Measurements from ENCODE around the gene TPRX2.
"Not testable (repeated sequence)": the region's sequence is repeated elsewhere in the genome, so short reads cannot be mapped to it uniquely, and the experiment has no call there.

The TPRX2 gene, protein sequence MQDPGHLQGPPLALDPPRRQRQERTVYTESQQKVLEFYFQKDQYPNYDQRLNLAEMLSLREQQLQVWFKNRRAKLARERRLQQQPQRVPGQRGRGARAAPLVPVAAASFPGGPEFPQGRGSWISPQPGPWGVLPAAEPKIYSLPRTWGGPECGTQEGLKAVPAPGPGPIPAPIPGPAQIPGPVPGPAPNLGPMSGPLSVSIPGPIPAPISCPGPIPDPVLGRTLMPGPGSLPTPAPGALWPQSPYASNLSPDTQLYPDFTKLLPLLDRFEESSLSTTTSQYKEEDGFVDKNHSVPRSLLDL

DNA sequence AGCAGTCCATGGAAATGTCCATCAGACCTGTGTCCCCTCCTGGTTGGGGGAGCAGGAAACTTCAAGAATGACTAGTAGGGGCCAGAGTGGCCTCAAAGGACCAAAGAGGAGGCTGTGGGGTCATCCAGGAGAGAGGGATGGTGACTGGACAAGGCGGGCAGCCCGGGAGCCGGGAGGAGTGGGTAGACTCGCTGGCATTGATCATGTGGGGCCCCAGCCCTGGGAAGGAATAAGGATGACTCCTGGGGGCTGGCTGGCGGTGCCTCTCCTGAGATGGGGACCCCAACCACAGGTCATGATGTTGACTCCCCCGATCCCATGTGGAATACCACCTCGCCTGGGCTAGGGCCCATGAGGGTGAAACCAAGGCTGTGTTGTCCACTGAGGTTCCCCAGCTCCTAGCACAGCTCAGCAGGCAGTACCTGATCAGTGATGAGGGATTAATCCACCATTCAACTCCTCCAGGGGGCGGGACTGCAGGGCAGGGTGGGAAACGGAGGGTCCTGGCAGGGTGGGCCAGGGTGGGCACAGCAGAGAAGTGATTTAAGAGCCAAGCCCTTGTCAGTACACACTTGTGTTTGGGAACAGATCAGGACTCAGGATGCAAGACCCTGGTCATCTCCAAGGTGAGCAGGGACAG lies at the start of gene TPRX2:
TPRX2 (plus strand) TSS at position 590 of the 640 bp plus-strand sequence; CDS start at position 602, 12 bp downstream.
- not testable (repeated sequence) for DNase-seq

DNA sequence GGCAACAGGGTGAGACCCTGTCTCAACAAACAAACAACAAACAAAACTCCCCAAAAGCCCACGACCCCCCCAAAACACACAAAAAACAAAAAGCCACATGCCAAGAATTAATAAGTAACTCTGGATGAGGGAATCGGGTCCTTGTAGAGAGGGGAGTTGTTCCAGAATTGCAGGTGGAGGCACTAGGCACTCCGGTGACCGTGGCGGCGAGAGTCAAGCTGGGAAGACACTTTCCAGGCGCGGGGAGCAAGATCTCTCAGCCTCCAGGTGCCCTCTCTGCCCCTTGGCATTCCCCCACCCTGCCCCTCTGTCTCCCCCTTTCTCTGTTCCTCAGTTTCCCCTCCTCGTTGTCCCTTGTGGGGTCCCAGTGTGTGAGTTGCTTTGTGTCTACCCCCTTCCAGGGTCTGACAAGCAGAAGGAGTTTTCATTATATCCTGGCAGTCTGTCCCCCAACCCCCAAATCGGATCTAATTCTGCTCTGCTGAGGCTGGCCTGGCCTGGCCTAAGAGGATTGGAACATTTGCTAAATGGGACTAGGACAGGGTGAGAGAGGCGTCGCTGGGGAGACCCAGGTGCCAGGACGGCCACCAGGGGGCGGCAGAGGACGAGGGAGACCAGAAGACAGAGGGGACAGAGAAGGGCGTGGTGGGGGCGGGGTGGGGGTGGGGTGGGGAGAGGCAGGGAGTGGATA lies 45.6 kb upstream of the TPRX2 start:
- DNase-seq, result peak; percentile 81

DNA sequence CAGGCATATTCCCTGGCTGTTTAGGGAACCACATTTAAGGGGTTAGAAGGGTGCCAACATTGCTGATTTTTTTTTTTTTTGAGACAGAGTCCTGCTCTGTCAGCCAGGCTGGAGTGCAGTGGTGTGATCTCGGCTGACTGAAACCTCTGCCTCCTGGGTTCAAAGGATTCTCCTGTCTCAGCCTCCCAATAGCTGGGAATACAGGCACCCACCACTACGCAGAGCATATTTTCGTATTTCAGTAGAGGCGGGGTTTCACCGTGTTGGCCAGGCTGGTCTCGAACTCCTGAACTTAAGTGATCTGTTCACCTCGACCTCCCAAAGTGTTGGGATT lies 45.1 kb upstream of the TPRX2 start:
- no peak for DNase-seq

DNA sequence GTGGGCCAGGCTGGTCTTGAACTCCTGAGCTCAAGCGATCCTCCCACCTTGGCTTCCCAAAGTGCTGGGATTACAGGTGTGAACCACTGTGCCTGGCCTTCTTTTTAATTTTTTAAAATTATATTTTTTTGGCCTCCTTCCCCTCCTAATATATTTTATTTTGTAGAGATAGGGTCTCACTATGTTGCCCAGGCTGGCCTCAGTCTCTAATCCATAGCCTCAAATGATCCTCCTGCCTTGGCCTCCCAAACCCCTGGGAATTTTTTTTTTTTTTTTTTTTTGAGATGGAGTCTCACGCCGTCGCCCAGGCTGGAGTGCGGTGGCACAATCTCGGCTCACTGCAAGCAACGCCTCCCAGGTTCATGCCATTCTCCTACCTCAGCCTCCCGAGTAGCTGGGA lies 42.8 kb upstream of the TPRX2 start:
- DNase-seq, result not testable (repeated sequence)

DNA sequence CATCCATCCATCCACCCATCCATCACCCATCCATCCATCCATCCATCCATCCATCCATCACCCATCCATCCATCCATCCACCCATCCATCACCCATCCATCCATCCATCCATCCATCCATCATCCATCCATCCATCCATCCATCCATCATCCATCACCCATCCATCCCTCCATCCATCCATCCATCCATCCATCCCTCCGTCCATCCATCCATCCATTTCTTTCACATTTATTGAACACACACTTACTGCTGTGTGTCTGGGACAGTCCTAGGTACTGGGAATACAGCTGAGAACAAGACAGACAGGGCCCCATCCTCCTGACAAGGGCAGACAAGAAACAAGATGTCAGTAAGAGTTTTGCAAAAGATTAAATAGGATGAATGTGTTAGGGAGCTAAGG lies 40.8 kb upstream of the TPRX2 start:
- not testable (repeated sequence) for DNase-seq

DNA sequence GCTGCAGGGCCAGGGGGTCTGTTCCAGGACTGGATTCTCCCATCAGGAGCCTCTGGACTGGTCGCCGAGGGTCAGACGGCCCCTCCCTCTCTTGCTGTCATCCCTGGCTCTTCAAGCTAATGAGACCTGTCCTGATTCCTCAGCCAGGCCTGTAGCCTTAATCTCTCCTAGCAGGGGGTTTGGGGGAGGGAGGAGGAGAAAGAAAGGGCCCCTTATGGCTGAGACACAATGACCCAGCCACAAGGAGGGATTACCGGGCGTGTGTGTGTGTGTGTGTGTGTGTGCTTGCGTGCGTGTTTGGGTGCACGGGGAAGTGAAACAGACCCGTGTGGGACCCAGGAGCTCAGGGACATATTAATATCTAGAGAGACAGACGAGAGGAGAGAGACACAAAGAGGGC lies 39.2 kb upstream of the TPRX2 start:
- no peak for DNase-seq

DNA sequence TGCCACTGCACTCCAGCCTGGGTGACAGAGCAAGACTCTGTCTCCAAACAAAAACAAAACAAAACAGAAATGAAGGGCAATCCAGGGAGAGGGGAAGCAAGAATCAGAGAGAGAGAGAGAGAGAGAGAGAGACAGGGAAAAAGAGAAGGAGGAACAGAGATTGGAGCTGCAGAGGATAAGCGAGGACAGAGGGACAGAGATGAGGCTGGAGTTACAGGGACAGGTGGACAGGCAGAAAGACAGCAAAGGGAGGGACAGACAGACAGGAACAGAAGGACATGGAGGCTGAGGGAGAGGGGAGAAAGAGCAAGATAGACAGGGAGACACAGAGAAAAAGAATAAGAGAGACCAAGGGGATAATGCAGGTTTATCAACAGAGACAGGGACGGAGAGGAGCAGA lies 38.6 kb upstream of the TPRX2 start:
- no peak for DNase-seq

DNA sequence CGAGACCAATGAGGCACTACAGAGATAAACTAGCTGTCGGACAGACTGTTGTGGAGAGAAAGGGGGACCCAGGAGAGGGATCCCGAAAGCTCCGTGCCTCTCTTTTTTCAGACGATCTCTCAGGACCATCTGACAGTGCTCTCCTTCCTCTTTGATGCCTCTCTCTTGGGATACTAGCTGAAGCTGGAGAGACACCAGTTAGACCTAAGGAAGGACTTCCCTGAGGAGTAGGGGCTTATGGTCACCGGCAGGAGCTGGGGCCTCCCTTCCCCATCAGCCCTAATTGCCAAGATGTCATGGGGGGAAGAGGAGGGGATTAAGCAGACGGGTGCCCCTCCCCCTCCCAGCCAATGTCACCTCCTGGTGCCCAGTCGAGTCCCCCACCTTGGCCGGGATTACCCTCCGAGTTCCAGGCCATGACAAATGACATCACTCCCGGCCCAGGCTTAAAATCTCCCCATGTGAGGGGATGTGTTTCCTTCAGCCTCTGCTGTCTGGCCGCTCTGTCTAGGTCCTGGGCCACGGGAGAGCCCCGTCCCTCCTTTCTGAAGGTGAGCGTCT lies 37.5 kb upstream of the TPRX2 start, which contains the start of gene CRX:
CRX (plus strand) TSS at position 478 of the 561 bp plus-strand sequence. CDS start 12,507 bp downstream, outside the sequence.
- no peak for DNase-seq

DNA sequence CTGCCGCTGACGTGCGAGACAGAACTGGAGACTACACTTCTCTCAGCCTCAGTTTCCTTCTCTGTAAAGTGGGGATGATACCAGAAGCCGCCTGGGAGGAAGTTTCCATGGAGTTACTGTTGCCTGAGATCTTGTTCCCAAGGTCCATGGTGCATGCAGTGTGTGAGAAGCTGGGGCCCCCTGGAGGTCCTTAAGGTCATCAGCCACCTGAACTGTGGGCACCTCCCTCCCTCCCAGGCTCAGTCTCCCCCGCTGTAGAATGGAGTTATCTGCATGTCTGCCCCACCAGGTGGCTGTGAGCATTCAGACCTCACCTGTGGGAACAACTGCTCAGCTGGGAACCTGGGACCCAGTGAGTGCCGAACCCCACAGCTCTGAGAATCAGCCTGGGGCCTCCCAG lies 34.6 kb upstream of the TPRX2 start:
- DNase-seq, result no peak

DNA sequence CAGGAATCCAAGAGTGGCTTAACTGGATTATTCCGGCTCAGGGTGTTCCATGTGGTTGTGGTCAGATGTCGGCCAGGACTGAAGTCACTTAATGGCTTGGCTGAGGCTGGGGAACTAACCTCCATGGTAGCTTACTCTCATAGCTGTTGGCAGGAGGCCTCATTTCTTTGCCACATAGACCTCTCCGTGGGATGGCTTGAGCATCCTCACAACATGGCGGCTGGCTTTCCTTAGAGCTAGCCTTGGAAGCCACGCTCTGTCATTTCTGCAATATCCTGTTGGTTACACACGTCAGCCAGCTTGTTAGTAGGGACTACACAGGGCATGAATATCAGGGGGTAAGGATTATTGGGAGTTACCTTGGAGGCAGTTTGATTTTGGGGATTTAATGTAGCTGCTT lies 32.2 kb upstream of the TPRX2 start:
- no peak for DNase-seq

DNA sequence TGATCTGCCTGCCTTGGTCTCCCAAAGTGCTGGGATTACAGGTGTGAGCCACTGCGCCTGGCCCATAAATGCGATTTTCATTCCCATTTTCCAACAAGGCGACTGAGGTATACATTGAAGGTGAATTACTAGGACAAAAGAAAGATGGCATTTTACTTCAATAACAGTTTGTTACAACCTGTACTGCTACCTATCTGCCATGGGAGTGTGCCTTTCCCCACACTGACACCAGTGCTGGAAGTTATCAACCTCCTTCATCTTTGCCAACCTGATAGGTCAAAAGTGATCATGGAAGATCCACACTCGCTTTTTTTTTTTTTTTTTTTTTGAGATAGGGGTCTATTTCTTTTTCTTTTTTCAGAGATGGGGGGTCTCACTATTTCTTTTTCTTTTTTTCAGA lies 26.3 kb upstream of the TPRX2 start:
- no peak for DNase-seq

DNA sequence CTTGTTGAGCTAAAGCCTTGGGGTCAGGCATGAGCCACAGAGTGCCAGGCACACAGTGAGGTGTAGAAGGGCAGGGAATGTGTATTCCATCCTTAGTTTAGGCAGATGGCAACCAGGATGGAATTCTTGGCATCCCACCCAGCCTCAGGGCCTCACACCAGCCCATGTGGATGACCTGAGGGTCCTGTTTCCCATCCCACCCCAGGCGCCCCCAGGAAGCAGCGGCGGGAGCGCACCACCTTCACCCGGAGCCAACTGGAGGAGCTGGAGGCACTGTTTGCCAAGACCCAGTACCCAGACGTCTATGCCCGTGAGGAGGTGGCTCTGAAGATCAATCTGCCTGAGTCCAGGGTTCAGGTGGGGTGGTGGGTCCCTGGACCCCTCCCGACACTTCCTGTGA lies 23.0 kb upstream of the TPRX2 start:
- no peak for DNase-seq

DNA sequence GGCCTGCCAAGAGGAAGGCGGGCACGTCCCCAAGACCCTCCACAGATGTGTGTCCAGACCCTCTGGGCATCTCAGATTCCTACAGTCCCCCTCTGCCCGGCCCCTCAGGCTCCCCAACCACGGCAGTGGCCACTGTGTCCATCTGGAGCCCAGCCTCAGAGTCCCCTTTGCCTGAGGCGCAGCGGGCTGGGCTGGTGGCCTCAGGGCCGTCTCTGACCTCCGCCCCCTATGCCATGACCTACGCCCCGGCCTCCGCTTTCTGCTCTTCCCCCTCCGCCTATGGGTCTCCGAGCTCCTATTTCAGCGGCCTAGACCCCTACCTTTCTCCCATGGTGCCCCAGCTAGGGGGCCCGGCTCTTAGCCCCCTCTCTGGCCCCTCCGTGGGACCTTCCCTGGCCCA lies 19.6 kb upstream of the TPRX2 start:
- DNase-seq, result no peak

DNA sequence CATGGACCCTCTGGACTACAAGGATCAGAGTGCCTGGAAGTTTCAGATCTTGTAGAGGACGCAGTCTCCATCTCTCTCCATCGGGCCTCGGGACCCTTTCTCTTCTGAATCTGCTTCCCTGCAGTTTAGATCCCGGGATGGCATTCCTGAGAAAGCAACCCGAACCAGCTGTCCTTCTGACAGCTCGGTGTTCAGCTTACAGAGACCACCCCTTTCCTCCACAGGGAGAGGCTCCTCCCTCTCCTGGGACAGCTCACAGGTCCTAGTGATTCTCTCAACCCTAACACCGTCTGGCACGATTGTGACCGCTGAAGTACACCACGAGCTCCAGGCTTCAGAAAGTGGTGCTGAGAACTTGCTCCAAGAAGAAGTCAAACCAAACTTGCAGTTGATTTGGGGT lies 19.1 kb upstream of the TPRX2 start:
- no peak for DNase-seq

DNA sequence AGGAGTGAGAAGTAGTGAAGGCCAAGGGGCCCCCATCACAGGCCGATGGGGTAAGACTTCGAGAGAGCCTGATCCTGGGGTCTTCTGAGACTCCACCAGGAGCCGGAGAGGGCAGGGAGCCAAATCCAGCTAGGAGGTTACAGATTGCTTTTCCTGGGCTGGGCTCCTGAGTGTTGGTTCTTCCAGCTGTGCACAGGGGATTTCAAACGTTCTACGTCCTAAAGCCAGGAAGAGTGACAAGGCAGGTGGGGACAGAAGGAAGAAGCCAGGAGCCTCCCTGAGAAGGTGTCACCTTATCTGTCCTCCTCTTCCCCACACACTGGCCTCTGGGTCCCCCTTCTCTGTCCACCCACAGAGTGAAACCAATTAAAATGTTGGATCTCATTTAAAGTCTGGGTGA lies 16.1 kb upstream of the TPRX2 start:
- DNase-seq, result no peak

DNA sequence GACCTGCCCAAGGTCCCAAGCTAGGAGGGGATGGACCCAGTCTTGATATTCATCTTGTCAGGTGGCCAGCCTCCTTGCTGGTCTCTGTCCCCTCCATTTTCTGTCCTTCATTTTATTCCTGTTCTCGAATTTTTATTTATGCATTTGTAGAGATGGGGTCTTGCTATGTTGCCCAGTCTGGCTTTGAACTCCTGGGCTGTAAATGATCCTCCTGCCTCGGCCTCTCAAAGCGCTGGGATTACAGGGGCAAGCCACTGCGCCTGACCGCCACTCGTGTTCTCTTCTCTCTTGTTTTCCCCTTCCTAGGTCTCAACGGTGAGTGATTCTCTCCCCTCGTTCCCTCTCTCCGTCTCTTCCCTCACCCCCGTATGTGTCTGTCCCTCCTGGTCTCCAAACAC lies 10.6 kb upstream of the TPRX2 start:
- DNase-seq, result no peak

DNA sequence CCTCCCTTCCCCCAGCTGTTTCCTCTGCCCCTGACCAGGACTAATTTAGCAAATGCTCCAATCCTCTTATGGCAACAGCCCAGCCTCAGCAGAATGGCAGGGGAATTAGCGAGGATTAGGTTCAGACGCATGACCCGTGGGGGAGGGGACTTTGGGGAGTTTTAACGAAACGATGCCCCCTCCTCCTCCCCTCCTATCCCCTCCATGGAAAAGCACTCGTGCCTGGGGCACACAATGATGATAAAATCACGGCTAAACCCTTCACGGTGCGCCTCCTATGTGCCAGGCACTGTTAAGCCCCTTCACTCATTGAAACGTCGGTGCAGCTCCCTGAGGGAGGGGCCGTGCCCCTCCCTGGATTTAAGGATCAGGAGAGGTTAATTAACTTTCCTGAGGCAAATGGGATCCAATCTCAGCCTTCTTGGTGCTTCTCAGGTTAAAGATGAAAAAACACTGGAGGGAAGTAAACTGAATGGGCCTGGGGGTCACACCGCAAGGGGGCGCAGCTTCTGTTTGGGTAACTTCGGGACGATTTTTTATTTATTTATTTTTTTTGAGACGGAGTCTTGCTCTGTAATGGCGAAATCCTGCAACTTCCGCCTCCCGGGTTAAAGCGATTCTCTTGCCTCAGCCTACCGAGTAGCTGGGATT lies 10.1 kb upstream of the TPRX2 start:
- DNase-seq, result peak; percentile 19

DNA sequence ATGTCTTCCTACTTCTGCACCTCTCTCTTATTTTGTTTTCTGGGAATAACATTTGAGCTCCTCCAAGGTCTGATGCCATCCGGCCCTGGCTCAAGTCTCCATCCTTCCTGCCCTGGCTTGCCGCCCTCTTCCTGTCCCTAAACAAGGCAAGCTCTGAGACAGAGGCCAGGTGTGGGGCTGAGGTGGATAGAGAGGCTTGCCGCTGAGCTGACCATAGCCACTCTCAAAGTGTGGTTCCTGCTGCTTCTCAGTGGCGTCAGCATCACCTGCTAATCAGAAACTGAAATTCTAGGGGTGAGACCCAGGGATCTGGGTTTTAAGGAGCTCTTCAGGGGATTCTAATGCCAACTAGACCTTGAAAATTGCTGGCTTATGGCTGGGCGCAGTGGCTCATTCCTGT lies 6.0 kb upstream of the TPRX2 start:
- no peak for DNase-seq

DNA sequence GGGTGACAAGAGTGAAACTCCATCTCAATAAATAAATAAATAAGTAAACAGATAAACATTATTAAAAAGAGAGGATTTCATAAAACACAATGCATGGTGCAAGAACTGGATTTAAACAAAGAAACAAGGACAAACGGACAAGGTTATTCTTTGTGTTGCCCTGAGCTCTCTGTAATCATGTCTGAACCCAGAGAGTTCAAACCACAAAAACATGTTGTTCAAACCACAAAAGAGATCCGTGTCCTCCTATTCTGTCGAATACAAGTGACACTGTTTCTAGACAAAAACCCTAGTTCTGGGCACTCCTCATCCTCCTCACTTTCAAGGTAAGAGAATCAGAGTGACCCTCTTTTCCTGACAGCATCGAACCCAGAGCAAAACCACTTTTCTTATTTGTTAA lies 4.6 kb upstream of the TPRX2 start:
- no peak for DNase-seq

DNA sequence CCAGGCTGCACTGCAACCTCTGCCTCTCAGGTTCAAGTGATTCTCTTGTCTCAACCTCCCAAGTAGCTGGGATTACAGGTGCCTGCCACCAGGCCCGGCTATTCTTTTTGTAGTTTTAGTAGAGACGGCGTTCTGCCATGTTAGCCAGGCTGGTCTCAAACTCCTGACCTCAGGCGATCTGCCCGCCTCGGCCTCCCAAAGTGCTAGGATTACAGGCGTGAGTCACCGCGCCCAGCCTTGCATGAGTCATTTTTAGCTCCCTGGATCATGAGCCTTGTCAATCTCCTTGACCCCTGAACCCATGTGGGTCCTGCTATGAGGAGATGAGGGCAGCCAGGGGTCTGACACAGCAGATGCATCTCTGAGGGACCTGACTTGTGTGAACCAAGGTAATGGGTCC lies 804 bp upstream of the TPRX2 start:
- not testable (repeated sequence) for DNase-seq

DNA sequence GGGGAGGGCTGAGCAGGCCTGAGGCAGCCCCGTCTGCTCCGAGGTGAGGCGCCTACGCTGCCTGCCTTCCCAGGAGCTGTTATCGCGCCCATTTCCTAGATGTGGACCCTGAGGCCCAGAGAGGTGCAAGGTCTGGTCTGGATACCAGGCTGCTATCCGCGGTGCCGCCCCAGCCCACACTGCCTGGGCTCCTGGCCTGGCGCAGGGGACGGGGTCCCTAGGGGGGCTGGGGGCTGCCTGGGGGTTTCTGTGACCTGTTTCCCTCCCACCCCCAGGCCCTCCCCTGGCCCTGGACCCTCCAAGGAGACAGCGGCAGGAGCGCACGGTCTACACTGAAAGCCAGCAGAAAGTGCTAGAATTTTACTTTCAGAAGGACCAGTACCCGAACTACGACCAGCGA lies 803 bp downstream of the TPRX2 start:
- not testable (repeated sequence) for DNase-seq

DNA sequence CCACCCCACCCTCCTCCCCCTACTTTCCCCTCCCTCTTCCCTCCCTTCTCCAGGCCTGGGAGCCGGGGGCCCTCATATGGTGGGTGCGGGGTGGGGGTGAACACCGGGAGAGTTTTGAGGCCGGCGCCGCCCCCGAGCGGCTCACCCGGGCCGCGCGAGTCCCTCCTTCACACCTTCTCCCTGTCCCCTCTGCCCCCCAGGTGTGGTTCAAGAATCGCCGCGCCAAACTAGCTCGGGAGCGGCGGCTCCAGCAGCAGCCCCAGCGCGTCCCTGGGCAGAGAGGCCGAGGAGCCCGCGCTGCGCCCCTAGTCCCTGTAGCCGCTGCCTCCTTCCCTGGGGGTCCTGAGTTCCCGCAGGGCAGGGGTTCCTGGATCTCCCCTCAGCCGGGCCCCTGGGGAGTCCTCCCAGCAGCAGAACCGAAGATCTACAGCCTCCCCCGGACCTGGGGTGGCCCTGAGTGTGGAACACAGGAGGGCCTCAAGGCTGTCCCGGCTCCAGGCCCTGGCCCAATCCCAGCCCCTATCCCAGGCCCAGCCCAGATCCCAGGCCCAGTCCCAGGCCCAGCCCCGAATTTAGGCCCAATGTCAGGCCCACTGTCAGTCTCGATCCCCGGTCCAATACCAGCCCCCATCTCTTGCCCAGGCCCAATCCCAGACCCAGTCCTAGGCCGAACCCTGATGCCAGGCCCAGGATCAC lies 1.7 kb downstream of the TPRX2 start:
- no peak for DNase-seq

DNA sequence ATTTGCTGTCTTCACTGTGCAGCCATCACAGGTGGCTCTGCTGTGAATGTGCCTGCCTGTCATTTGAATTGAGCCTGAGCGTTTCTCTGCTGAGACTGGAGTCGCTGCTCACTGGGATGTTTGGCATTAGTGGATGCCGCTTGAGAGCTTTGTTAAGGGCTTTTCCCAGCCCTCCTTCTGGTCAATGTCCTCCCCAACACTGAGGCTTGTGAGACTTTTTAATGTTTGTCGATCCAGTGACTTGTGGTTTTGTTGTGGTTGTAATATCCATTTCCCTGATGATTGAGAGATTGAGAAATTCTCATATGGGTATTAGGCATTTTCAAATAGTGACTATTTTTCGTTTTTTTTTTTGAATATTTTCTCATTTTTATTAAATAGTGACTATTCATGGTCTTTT lies 2.6 kb downstream of the TPRX2 start:
- DNase-seq, result no peak
